GM21737 (cell line): ENCODE results near the gene TAS2R38.
"Not testable (repeated sequence)": the region's sequence is repeated elsewhere in the genome, so short reads cannot be mapped to it uniquely, and the experiment has no call there.

Source experiments
- ATAC-seq: cut with Tn5 transposase; IDR thresholded peaks from one replicate; pipeline ENCODE4 v1.9.1; 2021; ENCODE audit warnings: mild to moderate bottlenecking, moderate library complexity; ENCODE audit not compliant: unreplicated experiment

The TAS2R38 gene

DNA sequence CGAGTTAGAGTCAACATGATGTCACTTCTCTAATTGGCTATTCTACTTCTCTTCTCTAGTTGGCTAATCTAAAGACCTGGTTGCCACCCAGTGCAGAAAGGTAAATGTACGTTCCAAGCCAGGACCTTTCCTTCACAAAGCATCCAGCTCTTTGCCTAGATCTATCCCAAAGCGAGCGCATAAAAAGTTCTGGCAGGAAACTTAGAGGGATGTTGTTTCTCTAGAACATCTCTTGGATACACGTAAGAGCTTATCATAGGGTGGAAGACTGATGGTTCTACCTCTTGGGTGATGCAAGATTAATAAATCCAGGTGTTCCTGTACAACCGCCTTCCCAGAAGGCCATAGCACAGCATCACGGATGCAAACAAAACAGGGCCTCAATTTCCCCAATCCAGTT is at the start of gene TAS2R38:
TSS of gene TAS2R38 (minus strand) at position 101 of the 400 bp plus-strand sequence. CDS start at position 17, 84 bp downstream.
- no peak for ATAC-seq

DNA sequence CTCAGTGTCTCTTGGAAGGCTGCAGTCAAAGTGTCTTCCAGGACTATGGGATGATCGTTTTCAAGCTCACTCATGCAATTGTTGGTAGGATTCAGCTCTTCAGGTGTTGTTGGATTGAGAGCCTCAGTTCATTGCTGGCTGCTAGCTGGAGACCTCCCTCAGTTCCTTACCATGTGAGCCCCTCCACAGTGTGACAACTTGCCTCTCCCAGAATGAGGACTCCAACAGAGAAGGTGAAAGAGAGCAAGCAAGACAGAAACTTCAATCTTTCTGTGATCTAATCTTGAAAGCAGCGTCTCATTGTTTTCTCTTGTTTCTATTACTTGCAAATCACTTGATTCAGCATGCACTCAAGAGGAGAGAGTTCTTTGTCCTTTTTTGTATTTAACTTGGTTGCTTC is 44.6 kb upstream of the TAS2R38 start:
- ATAC-seq, result no peak

DNA sequence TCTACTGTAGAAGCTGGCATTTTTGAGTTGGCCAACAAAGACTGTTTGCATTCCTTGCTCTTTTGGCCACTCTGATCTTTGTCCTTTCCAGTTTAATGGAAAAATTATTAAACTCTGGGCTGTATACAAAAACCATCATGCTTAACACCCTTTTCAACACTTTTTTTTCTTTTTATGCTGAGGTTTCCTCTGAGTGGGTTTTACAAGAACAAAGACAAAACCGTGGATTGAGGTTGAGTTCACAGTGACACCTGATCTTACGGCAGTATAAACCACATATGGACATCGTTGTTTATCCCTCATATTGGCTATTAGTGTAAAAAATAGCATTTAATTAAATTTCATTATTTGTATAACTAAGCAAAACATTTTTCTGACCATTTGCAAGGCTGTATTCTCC is 43.9 kb upstream of the TAS2R38 start:
- no peak for ATAC-seq

GRCh38 chr7:142012825-142013511 is 39.4 kb upstream of the TAS2R38 start:
- ATAC-seq, result no peak

- ATAC-seq, result no peak
These were observed 37.5 kb upstream of the TAS2R38 start for GRCh38 chr7:142010952-142011548.

- ATAC-seq, result no peak
These were observed 35.6 kb upstream of the TAS2R38 start for GRCh38 chr7:142009187-142009586.

DNA sequence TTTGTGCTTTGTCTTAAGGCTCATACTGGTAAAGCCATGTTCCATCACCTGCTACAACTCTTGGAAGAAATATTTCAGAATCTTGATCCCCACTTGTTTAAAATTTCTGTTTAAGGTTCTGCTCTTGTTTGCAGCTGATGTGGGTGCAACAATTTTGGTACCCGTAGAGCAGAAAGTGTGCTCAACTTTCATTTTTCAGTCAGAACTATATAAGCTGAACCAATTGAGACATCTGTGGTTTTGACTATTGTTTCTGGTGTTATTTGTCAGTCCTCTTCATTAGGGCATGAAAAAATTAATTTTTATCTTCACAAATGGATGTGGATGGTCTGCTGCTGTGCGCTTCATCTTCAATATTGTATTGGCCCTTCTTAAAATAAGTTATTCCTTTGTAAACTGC is 33.0 kb upstream of the TAS2R38 start:
- no peak for ATAC-seq

DNA sequence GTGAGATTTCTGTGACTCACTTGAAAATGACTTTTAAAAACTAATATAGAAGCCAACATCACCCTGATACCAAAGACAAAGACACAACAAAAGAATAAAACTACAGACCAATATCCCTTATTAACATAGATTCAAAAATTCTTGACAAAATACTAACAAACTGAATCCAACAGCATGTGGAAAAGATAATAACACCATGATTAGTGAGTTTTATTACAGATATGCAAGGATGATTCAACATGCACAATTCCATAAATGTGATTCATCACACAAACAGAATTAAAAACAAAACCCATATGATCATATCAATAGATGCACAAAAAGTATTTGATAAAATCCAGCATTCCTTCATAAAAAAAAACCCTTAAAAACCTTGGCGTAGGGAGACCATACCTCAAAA is 28.6 kb upstream of the TAS2R38 start:
- ATAC-seq, result no peak

GRCh38 chr7:142001163-142001874 is 27.7 kb upstream of the TAS2R38 start:
- ATAC-seq, result no peak

DNA sequence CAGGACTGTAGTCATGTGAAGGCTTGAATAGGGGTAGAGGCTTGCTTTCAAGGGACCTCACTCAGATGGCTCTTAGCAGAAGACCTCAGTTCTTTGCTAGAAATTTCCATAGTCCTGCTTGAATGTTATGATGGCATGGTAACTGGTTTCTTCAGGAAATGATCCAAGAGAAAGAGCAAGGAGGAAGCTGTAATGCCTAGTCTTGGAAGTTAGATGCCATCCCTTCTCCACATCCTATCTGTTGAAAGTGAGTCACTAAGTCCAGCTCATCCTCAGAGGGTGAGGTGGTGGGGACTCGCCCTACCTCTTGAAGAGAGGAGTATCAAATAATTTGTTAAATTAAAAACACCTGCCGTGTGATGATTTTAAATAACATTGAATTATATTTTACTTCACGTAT is 26.7 kb upstream of the TAS2R38 start:
- ATAC-seq, result no peak

DNA sequence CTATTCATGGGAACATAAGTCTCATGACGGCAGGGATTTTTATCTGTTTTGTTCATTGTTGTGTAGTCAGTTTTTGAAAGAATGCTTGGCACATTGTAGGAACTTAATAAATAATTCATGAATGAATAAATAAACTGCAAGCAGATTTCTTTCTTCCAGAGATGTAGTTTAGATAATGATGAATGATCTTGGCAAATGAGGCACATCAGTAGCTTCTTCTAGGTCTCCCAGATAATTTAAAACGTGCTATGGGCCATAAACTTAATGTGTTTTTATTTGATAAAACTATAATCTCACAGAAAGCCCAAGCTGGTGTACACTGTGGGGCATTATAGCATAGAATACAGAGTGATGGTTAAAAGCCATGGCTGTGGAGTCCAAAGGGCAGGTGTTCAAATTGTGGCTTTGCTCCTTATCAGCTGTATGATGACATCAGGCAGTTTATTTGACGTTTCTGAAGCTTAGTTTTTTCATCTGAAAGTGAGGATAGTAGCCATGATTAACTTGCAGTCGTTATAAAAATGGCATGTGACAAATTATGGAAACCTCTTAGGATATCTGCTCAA is 25.6 kb upstream of the TAS2R38 start:
- no peak for ATAC-seq

DNA sequence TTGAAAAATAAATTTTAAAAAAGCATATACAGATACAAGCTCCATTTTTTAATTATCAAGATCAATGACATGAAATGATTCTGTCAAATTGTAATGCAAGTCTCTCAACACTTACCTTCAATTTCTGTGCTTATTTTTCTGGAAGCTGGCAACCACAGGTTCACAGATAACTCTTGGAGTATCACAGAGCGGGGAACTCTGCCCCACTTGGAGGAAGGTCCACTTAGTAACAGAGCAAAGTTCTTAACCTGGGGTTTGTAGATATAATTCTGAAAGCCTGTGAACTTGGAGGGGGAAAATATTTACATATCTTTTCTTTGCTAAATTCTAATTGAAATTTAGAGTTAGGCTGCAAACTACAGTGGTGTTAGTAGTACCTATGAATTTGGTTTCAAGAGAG is 19.8 kb upstream of the TAS2R38 start:
- ATAC-seq, result no peak

DNA sequence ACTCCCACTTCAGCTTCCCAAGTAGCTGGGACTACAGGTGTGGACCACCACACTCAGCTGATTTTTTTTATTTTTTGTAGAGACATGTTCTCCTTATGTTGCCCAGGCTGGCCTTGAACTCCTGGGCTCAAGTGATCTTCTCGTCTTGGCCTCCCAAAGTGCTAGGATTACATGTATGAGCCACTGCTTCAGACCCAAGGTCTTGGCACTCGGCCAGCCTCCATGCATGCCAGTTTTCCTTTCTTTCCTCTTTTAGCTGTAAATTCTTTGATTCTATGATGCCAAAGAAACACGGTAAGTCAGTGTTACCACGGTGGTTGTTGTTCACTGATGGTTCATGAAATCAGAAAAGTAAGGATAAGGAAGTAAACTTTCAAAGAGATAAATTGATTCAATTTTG is 19.1 kb upstream of the TAS2R38 start:
- no peak for ATAC-seq

- ATAC-seq, result no peak
These were observed 18.6 kb upstream of the TAS2R38 start for GRCh38 chr7:141992156-141992555.

DNA sequence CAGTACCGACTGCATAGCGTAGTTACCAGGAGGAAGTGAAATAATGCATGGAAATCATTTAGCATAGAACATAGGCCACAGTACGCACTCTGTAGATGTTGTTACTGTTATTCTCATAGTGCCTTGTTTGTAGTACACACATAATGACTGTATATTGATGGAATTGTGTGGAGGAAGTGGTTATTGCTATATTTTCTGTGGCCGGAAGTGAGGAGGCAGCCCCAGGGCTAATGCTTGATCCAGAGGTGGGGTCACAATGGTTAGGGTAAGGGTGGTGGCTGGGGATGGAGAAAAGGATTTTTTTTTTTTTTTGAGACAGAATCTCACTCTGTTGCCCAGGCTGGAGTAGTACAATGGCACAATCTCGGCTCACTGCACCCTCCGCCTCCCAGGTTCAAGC is 17.6 kb upstream of the TAS2R38 start:
- ATAC-seq, result no peak

DNA sequence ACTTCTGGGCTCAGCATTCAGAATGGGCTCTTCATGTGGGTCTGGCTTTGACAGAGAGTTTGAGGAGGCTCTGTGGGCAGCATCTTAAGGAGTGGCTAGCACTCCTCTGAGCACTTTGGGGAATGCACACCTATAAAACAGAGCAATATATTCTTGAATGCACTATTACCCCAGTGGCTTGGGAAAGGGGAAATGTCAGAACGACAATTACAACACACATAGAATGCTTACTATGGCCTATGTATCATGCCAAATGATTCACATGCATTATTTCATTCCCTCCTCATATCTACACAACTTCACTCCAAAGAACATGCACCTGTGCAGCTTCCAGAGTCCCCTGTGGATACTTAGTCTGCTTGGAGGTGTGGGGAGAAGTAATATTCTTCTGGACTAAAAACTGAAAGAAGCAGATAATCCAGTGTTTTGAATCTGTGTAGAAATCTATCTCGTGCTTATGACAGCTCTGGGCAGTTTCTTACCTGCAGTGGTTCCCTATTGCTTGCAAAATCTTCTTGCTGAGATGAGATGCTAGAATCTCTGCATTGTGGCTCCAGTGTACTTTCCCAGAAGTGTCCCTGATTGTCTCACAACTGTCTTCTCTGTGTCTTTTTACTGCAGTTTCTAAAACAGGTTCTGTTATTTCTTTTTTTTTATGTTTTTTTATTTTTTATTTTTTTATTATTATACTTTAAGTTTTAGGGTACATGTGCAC is 16.6 kb upstream of the TAS2R38 start:
- no peak for ATAC-seq

DNA sequence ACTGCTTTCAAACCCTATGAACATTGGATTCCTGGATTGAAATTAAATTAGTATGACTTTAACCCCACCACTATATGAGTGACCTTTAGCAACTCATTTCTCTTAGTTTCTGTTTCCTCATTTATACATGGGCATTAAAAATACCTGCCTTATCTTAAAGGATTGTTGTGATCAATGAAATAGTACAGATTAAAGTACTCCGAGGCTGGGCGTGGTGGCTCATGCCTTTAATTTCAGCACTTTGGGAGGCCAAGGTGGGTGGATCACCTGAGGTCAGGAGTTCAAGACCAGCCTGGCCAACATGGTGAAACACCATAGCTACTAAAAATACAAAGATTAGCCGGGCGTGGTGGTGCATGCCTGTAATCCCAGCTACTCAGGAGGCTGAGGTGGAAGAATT is 14.2 kb upstream of the TAS2R38 start:
- ATAC-seq, result not testable (repeated sequence)

DNA sequence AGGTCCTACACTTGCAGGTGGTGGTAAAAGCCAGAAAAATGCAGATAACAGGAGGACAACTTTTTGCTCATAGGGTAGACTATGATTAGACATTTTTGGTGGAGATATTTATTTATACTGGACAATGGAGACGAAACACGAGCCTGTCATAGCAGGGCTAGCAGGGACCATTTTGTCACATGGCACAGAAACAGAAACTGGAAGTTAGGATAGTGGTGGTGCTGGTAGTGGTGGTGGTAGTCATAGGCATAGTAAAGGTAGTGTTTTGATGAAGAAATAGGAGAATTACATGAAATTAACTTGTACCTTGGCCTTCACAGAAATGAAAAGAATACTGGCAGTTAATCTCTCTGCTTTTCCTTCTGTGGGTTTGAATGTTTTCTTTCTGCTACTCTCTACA is 13.3 kb upstream of the TAS2R38 start:
- ATAC-seq, result no peak

DNA sequence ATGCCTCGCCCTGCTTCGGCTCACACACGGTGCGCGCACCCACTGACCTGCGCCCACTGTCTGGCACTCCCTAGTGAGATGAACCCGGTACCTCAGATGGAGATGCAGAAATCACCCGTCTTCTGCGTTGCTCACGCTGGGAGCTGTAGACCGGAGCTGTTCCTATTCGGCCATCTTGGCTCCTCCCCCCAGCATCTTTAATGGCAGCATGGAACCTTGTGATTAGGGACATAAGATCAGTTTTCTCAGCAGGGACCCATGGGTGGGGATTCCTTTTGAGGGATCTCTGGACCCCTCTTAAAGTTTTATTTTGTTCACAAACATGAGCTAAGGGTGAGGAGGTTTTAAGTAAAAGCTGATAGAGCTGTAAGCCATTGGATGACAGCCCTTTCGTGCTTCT is 12.4 kb upstream of the TAS2R38 start:
- ATAC-seq, result not testable (repeated sequence)

GRCh38 chr7:141979568-141979967 is 6.0 kb upstream of the TAS2R38 start:
- ATAC-seq, result no peak

DNA sequence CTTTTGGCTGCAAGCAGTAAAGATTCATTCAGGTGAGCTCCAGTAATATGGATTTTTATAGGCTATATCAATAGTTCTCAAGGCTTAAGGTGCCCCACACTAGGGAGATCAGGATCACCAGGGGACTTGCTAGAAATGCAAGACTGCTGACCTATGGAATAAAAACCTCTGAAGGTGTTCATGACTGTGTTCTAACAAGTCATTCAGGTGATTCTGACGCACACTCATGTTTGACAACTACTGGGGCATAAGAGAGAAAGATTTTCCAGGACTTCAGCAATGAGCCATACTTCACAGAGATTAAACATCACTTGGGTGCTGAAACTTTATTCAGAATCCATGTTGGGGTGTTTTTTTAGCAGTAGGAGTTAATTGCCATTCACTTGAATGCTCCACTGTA is 4.8 kb upstream of the TAS2R38 start:
- no peak for ATAC-seq
